ENCODE data around the gene CDK6.
A peak's percentile ranks its signal among the peaks of the same experiment; 100 is the strongest.

CDK6 gene

DNA sequence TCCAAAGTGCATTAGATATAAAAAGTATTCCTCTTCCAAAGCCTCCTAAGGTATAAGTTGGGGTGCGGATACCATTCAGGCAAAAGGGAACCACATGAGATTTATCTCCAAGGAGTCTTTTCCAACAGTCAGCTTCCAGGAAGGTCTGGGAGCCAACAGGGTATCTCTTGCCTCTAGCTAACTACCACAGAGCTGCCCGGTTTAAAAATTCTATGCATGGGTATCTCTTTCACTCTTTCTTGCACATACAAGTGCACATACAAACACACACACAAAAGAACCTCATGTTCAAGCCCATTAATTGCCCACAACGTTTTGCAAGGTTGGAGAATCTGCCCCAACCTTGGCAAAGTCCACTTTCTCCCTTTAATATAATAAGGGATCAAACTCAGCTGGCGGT is 80.7 kb downstream of the CDK6 start:
- H3K4me3 ChIP-seq (ENCODE audit: low read depth, low read length), result no peak overlapping the region
- TF ChIP-seq, protein P1, sequence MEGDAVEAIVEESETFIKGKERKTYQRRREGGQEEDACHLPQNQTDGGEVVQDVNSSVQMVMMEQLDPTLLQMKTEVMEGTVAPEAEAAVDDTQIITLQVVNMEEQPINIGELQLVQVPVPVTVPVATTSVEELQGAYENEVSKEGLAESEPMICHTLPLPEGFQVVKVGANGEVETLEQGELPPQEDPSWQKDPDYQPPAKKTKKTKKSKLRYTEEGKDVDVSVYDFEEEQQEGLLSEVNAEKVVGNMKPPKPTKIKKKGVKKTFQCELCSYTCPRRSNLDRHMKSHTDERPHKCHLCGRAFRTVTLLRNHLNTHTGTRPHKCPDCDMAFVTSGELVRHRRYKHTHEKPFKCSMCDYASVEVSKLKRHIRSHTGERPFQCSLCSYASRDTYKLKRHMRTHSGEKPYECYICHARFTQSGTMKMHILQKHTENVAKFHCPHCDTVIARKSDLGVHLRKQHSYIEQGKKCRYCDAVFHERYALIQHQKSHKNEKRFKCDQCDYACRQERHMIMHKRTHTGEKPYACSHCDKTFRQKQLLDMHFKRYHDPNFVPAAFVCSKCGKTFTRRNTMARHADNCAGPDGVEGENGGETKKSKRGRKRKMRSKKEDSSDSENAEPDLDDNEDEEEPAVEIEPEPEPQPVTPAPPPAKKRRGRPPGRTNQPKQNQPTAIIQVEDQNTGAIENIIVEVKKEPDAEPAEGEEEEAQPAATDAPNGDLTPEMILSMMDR (IDR thresholded peaks at IDR 0.05; ENCODE audit: low read depth, low read length, missing control alignments), result no peak
- DNase-seq (ENCODE audit: low read depth), result no peak
- in situ Hi-C loops (cut with HindIII; ENCODE audit: low sequenced_read_pairs), result no loop called here

DNA sequence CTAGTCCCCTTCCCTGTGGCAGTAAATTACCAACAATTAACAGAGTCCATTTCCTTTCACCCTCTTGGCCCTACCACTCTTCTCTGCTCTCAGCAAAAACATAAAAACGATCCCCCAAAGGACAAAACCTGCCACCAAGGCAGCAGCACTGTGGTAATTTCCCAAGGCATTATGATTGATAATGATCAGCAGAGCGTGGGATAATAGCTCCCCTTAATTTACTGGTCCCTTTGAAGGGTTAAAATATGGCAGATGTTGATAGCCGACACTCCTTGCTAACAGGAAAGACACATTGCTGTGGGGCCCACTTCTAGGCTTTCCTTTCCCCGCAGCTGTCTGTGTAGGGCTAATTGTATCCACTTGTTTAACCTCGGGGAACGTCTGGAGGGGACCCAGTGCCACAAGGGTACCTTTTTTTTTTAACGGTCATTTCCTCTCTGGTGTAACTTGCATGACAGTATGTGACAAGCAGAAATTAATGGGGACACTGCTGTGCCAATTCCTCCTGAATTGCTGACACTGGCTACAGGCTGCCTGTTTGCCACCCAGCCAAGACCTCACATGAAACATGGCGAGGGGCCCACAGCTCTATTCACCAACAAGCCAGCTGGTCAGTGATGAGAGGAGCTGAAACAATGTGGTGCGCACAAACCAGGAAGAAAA is 81.3 kb downstream of the CDK6 start:
- TF ChIP-seq, protein P1 (IDR thresholded peaks at IDR 0.05; ENCODE audit: low read depth, low read length, missing control alignments), result no peak
- in situ Hi-C loops (cut with HindIII; ENCODE audit: low sequenced_read_pairs), result no loop called here
- DNase-seq (ENCODE audit: low read depth), result no peak
- no peak overlapping the region for H3K4me3 ChIP-seq (ENCODE audit: low read depth, low read length)

DNA sequence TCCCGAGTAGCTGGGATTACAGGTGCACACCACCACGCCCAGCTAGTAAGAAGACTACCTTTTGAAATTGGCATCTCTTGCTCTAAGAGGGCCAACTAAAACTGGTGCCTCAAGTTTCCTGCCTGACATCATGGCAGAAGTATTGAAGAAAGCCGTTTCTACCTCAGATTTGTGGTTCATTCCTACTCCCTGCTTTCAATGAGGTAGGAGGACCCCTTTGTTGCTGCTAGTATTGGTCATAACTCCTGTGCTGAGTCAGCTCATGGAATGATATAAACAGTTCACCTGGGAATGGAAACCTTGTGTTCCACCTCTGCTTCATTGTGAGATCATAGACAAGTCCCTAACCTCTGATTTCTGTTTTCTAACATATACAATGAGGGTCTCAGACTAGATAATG is 82.8 kb downstream of the CDK6 start:
- TF ChIP-seq, protein P1 (IDR thresholded peaks at IDR 0.05; ENCODE audit: low read depth, low read length, missing control alignments), result no peak
- in situ Hi-C loops (cut with HindIII; ENCODE audit: low sequenced_read_pairs), result no loop called here
- no peak overlapping the region for H3K4me3 ChIP-seq (ENCODE audit: low read depth, low read length)
- DNase-seq (ENCODE audit: low read depth), result no peak

DNA sequence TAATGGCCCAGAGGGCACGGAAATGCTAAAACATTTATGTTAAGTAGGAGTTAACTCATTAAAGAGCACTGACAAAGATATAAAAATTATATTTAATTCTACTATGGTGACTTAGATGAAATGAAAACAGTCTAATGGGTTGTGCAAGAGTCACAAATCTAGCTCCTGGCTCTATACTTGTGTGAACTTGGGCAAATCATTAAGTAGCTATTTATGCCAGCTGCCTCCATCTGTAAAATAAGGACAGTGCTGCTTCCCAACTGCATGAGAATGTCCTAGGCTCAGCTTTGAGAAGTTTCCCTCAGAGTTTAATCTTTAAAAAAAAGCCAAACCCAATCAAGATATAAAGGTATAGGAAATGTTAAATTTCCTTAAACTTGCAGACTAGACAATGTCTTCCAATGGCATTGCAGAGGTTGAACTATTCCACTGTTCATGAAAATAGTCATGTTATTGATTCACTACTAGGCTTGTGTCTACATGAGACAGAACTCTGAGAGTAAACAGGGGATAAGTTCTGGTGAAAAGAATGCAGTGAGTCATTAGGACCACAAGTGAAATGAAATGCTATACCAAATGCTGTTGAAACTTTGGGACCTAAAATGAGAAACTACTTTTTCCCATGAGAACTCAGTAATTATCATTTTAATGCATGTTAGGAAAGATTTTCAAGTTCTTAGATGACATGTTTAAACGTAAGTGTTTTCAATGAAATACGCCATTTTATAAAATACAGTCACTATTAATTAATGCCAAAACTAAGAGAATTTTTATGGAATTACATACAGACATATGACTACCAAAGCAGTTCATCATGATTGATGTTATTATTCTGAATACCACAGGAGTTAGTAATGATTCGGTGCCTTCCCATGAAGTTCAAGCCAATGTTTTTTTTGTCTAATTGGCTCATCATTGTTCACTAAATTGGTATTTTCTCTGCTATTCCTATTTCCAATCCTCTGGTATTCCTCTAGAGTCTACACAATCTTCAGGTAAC is 84.2 kb downstream of the CDK6 start:
- TF ChIP-seq, protein P1 (IDR thresholded peaks at IDR 0.05; ENCODE audit: low read depth, low read length, missing control alignments), result no peak
- DNase-seq (ENCODE audit: low read depth), result peak; percentile 73
- in situ Hi-C loops (cut with HindIII; ENCODE audit: low sequenced_read_pairs), result no loop called here
- no peak overlapping the region for H3K4me3 ChIP-seq (ENCODE audit: low read depth, low read length)

DNA sequence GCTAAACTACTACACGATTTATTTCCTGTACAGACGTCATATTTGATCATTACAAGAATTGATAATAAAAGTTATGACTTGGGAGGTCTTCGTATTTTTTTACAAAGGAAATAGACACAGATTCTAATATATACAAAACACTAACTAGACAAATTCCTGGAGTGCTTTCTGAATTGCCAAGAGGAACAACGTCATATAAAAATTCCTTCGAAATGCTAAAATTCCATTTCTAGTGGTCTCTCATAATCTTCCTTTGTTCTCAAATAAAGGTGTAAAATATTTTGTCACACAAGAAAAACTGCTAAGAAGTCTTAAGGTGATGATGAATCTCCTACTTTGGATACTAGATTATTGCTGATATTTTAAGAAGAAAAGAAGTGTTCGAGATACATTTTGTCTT is 85.4 kb downstream of the CDK6 start:
- in situ Hi-C loops (cut with HindIII; ENCODE audit: low sequenced_read_pairs), result no loop called here
- TF ChIP-seq, protein P1 (IDR thresholded peaks at IDR 0.05; ENCODE audit: low read depth, low read length, missing control alignments), result no peak

DNA sequence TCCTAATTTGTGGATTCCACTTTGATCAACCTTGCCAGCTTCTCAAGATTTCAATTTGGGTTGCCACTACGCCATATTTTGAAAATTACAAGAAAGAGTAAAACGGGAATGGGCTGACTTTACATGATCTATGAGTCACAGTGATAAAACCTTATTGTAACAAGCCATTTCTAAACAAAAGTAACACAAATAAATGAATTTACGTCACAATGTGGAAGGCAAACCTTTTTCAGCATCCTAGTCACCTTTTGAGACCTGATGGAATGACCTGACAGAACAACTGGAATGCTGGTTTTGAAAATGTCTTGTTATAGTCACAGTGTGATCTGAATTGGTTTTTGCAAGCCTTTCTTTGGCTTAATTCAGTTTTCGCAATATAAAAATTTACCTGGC is 85.9 kb downstream of the CDK6 start:
- no peak overlapping the region for H3K4me3 ChIP-seq (ENCODE audit: low read depth, low read length)
- in situ Hi-C loops (cut with HindIII; ENCODE audit: low sequenced_read_pairs), result no loop called here
- TF ChIP-seq, protein P1 (IDR thresholded peaks at IDR 0.05; ENCODE audit: low read depth, low read length, missing control alignments), result no peak
- no peak for DNase-seq (ENCODE audit: low read depth)

More for the DNA sequence above, 85.4 kb downstream of the CDK6 start:
- no peak overlapping the region for H3K4me3 ChIP-seq (ENCODE audit: low read depth, low read length)
- DNase-seq (ENCODE audit: low read depth), result no peak
